HFF-Myc (cell line): Measurements from ENCODE around the gene STK11IP.
A peak's percentile ranks its signal among the peaks of the same experiment; 100 is the strongest.
"Not testable (repeated sequence)": the region's sequence is repeated elsewhere in the genome, so short reads cannot be mapped to it uniquely, and the experiment has no call there.

Experiments
- DNase-seq: peaks from one replicate; pipeline ENCODE4 v3.0.0-alpha.2; 2011; ENCODE audit warnings: low read depth; ENCODE audit errors: extremely low read depth
- H3K4me3 ChIP-seq: replicated peaks from 2 replicates; pipeline ENCODE4 v1.5.1; 2011; ENCODE audit warnings: low read depth, mild to moderate bottlenecking, control low read depth, low read length
- TF ChIP-seq, protein P1 (sequence below): IDR thresholded peaks from 2 replicates; pipeline ENCODE4 v1.5.1; 2012; ENCODE audit warnings: mild to moderate bottlenecking, low read depth, low read length, control low read depth; ENCODE audit errors: missing control alignments

The STK11IP gene

GRCh38 chr2:219643788-219644398 is 46.2 kb downstream of the STK11IP start:
- H3K4me3 ChIP-seq = no peak overlapping the region
- TF ChIP-seq, protein P1, sequence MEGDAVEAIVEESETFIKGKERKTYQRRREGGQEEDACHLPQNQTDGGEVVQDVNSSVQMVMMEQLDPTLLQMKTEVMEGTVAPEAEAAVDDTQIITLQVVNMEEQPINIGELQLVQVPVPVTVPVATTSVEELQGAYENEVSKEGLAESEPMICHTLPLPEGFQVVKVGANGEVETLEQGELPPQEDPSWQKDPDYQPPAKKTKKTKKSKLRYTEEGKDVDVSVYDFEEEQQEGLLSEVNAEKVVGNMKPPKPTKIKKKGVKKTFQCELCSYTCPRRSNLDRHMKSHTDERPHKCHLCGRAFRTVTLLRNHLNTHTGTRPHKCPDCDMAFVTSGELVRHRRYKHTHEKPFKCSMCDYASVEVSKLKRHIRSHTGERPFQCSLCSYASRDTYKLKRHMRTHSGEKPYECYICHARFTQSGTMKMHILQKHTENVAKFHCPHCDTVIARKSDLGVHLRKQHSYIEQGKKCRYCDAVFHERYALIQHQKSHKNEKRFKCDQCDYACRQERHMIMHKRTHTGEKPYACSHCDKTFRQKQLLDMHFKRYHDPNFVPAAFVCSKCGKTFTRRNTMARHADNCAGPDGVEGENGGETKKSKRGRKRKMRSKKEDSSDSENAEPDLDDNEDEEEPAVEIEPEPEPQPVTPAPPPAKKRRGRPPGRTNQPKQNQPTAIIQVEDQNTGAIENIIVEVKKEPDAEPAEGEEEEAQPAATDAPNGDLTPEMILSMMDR = no peak
- DNase-seq = no peak

DNA sequence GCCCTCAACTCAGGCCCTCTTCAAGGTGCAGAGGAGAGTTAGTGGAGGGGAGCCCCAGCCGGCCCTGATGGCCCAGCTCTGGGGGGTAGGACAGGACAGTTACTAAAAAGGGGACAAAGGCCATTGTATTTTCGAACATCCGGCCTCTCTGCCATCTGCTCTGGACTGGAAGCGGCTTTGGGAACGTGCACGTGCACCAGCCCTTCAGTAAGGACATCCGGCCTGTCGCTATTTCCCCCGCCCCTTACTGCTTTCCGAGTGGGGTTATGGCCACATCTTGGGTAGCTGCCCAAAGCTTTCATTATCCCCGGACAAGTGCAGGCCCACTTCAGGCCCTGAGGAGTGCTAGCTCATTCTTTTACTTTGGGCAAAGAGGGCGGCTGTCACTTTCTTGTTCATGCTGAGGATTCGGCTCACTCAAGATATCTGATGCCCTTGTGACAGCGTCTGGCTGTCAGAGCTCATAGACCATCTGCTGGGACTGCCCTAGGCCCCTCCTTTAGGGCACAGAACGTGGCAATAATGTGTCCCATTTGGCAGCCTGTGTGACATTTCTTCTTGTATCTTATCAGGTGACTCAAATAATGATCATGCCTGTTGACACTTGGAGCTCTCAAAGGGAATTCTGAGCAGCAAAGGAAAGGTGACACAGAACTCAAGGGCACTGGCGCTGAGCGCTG is 47.3 kb downstream of the STK11IP start:
- TF ChIP-seq, protein P1 = no peak
- DNase-seq = no peak
- no peak overlapping the region for H3K4me3 ChIP-seq

DNA sequence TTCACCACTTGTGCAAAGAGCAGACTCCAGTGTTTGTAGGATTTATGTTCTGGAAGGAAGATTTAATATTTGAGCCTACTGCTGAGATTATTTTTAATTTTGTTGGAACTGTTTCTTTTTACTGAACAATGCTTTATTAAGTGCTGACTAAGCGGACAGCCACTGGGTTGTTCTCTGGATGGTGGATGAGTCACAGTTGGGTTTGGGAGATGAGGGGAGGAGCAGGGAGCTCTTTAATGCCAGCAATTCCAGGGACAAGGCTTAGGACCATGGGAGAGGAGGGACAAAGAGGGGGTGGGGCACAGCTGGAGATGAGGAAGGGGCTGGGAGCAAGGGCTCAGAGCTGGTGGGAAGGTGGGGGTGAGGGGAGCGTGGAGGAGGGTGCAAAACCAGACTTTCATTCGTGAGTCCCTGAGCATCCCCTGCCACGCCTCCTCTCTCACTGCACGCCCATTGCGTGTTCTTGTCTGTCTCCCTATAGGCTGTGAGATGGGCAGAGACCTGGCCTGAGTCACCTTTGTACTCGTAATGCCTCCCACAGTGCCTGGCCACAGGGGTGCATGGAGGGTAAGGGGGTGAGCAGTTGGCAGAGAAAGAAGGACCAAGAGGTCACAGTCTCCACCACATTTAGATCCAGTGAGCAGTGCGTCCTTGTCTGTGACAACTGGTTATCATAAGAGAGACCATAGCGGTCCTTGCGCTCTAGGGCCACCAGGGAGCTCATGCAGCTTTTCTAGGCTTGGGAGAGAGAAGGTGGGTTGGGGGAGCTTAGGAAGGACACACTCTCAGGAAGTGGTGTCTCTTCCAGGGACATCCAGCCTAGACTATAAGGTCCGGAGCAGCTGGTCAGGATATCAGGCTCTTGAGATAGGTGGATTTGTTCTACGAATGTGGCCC is 48.2 kb downstream of the STK11IP start:
- TF ChIP-seq, protein P1 = no peak
- peak; percentile 42 for DNase-seq
- H3K4me3 ChIP-seq = no peak overlapping the region

DNA sequence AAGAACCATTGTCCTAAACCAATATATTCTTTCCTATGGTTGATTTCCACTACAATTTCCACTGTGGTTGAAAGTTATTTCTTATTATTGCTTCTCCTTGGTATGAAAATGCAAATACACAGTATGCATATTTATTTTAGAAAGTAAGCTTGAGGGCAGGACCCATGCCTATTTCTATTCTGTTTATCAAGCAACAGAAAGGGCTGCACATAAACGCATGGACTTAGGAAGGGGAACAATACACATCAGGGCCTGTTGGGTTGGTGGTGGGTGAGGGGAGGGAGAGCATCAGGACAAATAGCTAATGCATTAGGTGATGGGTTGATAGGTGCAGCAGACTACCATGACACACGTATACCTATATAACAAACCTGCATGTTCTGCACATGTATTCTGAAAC is 50.5 kb downstream of the STK11IP start:
- no peak overlapping the region for H3K4me3 ChIP-seq
- DNase-seq = no peak
- TF ChIP-seq, protein P1 = no peak

- TF ChIP-seq, protein P1 = no peak
- DNase-seq = no peak
- H3K4me3 ChIP-seq = no peak overlapping the region
Measured at GRCh38 chr2:219648963-219649362, 51.3 kb downstream of the STK11IP start.

DNA sequence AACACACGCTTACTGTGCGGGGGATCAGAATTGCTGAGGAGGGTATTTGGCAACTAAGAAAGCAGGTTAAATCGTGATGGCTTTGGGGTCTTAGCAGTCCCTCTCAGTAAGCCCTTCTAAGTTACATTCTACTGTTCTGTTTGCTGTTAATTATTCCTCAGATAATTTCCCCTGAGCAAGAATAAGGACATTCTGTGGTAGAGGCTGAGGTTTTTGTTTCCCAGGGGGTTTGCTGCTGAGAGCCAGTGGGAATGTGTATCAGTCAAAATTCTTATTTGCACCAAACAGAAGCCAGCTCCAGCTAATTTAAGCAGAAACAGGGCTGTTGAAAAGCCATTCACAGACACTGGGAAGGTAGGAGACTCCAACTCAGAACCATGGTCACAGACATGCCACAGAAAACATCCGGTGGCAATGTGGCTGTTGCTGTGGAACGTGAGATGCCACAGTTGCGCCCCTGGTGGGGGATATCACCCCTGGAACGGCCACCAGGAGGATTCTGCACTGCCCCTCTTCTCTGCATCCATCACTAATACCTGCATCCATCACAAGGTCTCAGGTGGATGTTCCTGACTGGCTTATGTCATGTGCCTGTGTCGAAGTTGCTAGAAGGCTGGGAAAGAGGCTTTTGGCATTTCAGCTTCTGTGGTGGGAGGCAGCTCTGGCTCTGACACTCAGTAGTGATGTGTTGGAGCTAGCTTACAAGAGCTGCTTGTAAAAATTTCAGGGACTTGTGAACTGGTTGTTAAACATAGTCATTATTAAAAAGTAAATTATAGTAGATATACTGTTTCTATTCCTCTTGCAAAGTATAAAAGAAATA is 53.0 kb downstream of the STK11IP start:
- TF ChIP-seq, protein P1 = no peak
- DNase-seq = no peak
- no peak overlapping the region for H3K4me3 ChIP-seq

DNA sequence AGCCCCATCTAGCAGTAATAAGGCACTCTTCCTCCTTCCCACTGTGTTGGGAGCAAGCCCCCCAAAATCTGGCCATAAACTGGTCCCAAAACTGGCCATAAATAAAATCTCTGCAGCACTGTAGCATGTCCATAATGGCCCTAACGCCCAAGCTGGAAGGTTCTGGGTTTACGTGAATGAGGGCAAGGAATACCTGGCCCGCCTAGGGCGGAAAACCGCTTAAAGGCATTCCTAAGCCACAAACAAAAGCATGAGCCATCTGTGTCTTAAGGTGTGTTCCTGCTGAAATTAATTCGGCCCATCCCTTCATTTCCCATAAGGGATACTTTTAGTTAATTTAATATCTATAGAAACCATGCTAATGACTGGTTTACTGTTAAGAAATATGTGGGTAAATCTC is 54.0 kb downstream of the STK11IP start:
- DNase-seq = not testable (repeated sequence)

More for the DNA sequence above, 54.0 kb downstream of the STK11IP start:
- H3K4me3 ChIP-seq = not testable (repeated sequence)
